ENCODE data around the gene CAPN14. TPM values are rescaled to one million over a fixed set of nuclear protein-coding genes. Genes with fewer than 3 reads are reported as not detected.

Gene CAPN14
- total RNA-seq, 1 donor from 2014 or later, result 0.27 TPM

DNA sequence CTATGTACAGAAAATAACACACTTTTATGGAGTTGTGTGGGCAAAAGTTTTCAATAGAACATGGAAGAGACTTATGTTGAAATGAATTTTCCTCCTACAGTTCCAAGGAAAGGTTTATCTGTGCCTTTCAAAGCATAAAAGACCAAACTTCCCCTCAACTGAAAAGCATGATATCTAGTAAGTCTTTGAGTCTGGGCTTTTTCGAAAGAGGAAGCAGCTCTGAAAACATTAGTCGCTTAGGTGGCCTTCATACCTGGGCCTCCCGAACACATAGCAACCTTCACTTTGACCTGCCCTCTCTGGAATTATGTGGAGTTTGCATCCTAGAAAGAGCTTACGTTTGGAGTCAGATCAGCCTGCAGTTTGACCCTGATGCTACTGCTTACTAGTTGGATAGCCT, 4.8 kb upstream of the CAPN14 start:
- intact Hi-C loops (cut with micrococcal nuclease), result no loop called here
- Histone ChIP-seq H3K4me3 (no peak overlapping the region), H3K27ac (replicated peaks) (no peak overlapping the region), H3K9me3 (replicated peaks) (no peaks in the 10 kb centered on the region), H3K4me1 (no peaks in the 10 kb centered on the region), H3K36me3 (no peaks in the 10 kb centered on the region), H3K27me3 (ENCODE audit: low read depth) (no peaks in the 10 kb centered on the region)
- DNase-seq, result no peak
- TF ChIP-seq, protein P1, sequence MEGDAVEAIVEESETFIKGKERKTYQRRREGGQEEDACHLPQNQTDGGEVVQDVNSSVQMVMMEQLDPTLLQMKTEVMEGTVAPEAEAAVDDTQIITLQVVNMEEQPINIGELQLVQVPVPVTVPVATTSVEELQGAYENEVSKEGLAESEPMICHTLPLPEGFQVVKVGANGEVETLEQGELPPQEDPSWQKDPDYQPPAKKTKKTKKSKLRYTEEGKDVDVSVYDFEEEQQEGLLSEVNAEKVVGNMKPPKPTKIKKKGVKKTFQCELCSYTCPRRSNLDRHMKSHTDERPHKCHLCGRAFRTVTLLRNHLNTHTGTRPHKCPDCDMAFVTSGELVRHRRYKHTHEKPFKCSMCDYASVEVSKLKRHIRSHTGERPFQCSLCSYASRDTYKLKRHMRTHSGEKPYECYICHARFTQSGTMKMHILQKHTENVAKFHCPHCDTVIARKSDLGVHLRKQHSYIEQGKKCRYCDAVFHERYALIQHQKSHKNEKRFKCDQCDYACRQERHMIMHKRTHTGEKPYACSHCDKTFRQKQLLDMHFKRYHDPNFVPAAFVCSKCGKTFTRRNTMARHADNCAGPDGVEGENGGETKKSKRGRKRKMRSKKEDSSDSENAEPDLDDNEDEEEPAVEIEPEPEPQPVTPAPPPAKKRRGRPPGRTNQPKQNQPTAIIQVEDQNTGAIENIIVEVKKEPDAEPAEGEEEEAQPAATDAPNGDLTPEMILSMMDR (IDR thresholded peaks at IDR 0.05; ENCODE audit: borderline replicate concordance), result no peak

DNA sequence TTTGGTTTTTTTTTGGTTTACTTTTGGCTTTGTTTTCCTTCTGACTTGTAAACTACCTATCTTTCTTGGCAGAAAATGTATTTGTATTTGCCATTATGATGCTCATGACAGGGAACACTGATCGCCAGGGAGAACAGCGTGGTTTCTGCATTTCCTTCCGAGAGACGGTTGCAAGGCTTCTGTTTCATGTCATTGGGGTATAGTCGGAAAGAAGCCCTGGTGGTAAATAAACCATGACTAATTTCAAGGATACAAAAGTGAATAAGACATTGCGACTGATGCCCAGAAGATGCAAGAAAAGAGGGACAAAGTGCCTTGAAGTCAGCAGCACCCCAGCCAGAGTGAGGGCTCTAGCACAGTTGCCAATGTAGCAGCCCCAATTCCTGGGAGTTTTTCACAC, 4.2 kb upstream of the CAPN14 start:
- no peaks in the 10 kb centered on the region for H3K36me3 ChIP-seq
- H3K27ac ChIP-seq (replicated peaks), result no peak overlapping the region
- TF ChIP-seq, protein P1 (IDR thresholded peaks at IDR 0.05; ENCODE audit: borderline replicate concordance), result no peak
- no peak for DNase-seq
- intact Hi-C loops (cut with micrococcal nuclease), result no loop called here
- no peaks in the 10 kb centered on the region for H3K9me3 ChIP-seq (replicated peaks)
- H3K27me3 ChIP-seq (ENCODE audit: low read depth), result no peaks in the 10 kb centered on the region
- no peak overlapping the region for H3K4me3 ChIP-seq
- no peaks in the 10 kb centered on the region for H3K4me1 ChIP-seq

DNA sequence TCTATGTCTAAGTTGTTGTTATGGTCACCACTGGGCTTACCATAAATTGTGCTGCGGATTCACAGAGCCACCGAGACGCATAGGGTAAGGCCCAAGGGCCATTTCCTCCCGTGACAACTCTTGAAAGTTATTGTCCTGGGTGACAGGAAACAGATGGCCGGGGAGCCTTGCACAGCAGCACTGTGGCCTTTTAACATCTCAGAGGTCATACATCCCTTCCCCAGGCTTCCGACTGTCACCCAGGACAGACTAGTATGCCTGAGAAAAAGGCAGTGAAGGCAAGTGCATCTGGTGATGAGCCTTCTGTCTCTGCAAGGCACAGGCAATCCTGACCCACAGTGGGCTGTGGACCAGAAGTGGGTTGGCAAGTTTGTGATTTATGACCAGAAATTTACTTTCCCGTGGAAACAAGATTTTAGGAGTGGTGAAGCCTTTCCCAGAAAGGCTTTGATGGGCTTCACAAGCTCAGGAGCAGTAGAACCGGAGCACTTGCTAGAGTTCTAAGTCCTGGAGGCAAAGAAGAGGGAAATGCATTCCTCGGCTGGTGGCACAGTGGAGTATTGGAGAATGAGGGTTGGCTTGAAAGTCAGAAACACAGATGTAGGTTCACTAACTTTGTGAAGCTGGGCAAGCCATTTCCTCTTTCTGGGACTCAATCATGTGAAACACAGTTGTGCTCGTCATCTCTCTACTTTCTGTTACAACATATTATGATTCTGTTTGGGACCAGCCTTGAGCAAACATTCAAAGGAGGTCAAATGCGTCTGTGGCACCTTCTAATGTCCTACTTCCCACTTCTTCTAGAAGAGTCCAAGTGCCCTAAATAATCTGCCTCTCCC, 2.0 kb upstream of the CAPN14 start:
- Histone ChIP-seq H3K9me3 (replicated peaks) (no peaks in the 10 kb centered on the region), H3K4me3 (no peak overlapping the region), H3K27ac (replicated peaks) (no peak overlapping the region), H3K27me3 (ENCODE audit: low read depth) (no peaks in the 10 kb centered on the region), H3K4me1 (no peaks in the 10 kb centered on the region), H3K36me3 (no peaks in the 10 kb centered on the region)
- TF ChIP-seq, protein P1 (IDR thresholded peaks at IDR 0.05; ENCODE audit: borderline replicate concordance), result no peak
- no peak for DNase-seq
- intact Hi-C loops (cut with micrococcal nuclease), result no loop called here

DNA sequence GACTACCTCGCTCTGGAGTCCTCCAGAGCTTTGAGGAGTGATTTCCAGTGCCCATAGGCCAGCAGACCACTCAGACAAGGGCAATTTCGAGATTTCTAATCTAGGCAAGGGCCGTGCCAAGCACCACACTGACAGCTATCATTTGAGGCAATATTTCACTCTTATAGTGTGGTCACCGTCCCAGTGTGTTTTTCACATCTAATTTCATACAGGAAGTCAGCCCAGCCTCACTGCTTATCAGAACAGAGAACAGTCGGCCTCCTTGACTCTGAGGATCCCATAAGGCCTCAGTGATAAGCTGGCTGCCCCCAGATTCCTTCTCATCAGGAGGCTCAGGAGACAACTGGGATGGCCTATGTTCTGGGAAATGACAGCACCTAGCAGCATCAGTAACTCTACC, 581 bp downstream of the CAPN14 start:
- DNase-seq, result no peak
- TF ChIP-seq, protein P1 (IDR thresholded peaks at IDR 0.05; ENCODE audit: borderline replicate concordance), result no peak
- H3K9me3 ChIP-seq (replicated peaks), result no peaks in the 10 kb centered on the region
- H3K4me3 ChIP-seq, result no peak overlapping the region
- H3K27me3 ChIP-seq (ENCODE audit: low read depth), result no peaks in the 10 kb centered on the region
- no peak overlapping the region for H3K27ac ChIP-seq (replicated peaks)
- H3K4me1 ChIP-seq, result peaks cover 12% of the 10 kb centered on the region
- no peaks in the 10 kb centered on the region for H3K36me3 ChIP-seq
- intact Hi-C loops (cut with micrococcal nuclease), result no loop called here

DNA sequence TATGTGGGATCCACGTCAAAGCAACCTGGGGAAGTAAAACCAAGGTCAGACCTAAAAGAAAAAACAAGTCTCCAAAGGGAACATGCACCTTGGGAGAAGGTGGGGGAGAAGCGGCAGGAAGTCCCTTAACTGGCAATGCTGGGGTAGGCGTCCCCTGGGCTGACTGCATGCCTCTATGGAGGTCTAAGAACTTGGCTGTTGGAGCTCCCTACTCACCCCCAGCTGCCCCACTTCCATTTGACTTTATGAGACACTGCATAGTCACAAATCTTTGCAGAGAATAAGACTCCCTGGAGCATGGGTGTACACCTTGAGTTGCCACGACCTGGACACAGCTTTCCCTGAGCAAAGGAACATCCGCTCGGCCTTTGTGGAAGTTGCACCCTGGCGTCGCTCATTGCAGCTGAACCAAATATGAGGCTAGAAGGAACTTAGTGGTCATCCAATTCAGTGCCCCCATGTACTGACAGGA, 2.8 kb downstream of the CAPN14 start:
- H3K4me1 ChIP-seq, result peaks cover 12% of the 10 kb centered on the region
- DNase-seq, result no peak
- TF ChIP-seq, protein P1 (IDR thresholded peaks at IDR 0.05; ENCODE audit: borderline replicate concordance), result no peak
- intact Hi-C loops (cut with micrococcal nuclease), result no loop called here
- no peak overlapping the region for H3K27ac ChIP-seq (replicated peaks)
- H3K27me3 ChIP-seq (ENCODE audit: low read depth), result no peaks in the 10 kb centered on the region
- H3K36me3 ChIP-seq, result no peaks in the 10 kb centered on the region
- no peaks in the 10 kb centered on the region for H3K9me3 ChIP-seq (replicated peaks)
- no peak overlapping the region for H3K4me3 ChIP-seq
